ENCODE data around the gene TUBA1C. TPM values are rescaled to one million over a fixed set of nuclear protein-coding genes. Genes with fewer than 3 reads are reported as not detected.
"Not testable (repeated sequence)": the region's sequence is repeated elsewhere in the genome, so short reads cannot be mapped to it uniquely, and the experiment has no call there.

Gene TUBA1C
- total RNA-seq, 1 experiment from 2014 or later, result 1,111 TPM

DNA sequence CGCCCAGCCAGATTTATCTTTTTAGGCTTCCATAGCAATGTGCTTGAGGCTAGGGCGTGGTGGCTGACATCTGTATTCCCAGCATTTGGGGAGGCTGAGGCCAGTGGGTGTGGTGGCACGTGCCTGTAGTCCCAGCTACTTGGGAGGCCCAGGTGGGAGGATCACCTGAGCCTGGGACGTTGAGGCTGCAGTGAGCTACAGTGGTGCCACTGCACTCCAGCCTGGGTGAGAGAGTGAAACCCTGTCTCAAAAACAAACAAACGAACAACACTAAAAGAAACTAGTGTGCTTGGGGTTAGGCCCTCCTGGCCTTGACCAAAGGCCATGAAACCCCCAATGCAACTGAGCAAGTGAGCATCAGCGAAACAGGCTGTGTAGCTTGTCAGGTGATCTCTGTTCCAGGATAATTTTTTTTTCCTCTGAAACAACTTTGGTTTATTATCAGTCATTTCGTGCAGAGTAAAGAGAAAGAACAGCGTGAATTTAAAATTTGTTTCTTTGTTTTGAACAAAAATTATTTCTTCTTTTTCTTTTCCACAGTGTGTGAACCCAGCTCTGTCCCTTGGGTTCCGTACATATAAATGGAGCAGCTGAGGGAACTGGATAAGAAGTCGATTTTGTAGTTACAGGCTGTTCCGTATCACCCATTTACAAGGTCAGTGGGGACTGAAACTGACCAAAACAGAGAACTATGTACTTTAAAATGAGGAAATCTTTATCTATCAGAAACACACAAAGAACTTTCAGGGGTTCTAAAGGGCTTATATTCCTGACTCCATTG, 8.8 kb upstream of the TUBA1C start:
- no peak for DNase-seq (ENCODE audit: low spot score)

DNA sequence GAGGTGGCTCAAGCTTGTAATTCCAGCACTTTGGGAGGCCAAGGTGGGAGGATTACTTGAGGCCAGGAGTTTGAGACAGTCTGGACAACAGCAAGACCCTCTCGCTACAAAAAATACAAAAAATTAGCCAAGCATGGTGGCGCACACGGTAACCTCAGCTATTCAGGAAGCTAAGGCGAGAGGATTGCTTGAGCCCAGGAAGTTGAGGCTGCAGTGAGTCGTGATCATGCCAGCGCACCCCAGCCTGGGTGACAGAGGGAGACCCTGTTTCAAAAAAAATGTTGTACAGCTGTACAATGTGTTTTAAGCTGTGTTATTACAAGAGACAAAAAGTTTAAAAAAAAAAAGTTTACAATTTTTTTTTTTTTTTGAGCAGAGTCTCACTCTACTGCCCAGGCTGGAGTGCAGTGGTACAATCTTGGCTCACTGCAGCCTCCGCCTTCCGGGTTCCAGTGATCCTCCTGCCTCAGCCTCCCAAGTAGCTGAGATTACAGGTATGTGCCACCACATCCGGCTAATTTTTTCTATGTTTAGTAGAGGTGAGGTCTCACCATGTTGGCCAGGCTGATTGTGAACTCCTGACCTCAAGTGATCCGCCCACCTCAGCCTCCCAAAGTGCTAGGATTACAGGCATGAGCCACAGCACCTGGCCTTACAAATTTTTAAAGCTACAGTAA, 7.2 kb upstream of the TUBA1C start:
- DNase-seq (ENCODE audit: low spot score), result not testable (repeated sequence)

DNA sequence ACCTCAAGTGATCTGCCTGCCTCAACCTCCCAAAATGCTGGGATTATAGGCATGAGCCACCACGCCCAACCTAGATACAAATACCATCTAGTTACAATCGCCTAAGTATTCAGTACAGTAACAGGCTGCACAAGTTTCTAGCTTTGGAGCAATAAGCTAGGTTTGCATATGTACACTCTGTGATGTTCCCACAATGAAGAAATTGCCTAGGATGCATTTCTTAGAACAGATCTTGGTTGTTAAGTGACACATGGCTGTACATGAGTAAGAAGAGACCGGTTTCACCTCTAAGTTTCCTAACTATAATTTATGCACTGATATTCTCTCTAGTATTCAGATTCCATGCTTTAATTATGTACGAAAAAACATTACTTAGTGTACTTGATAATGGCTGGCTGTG, 5.4 kb upstream of the TUBA1C start:
- DNase-seq (ENCODE audit: low spot score), result no peak

DNA sequence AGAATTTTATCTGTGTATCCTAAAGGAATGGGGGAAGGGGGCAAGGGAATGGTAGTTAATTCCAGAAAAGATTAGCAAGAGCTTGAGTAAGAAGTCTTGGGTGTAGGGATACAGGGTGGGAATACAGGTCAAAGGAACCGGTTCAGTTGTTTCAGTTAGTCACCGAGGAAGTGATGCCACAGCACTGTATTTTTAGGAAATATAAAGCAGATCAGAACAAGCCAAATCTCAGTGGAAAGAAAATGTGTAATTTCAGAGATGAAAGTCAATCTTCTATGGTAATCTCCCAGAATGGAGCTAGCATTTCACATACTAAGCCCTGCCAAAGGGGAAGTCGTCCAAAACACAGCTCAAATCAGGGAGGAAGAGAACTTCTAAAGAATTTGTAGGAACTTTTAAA, 4.7 kb upstream of the TUBA1C start:
- DNase-seq (ENCODE audit: low spot score), result no peak

DNA sequence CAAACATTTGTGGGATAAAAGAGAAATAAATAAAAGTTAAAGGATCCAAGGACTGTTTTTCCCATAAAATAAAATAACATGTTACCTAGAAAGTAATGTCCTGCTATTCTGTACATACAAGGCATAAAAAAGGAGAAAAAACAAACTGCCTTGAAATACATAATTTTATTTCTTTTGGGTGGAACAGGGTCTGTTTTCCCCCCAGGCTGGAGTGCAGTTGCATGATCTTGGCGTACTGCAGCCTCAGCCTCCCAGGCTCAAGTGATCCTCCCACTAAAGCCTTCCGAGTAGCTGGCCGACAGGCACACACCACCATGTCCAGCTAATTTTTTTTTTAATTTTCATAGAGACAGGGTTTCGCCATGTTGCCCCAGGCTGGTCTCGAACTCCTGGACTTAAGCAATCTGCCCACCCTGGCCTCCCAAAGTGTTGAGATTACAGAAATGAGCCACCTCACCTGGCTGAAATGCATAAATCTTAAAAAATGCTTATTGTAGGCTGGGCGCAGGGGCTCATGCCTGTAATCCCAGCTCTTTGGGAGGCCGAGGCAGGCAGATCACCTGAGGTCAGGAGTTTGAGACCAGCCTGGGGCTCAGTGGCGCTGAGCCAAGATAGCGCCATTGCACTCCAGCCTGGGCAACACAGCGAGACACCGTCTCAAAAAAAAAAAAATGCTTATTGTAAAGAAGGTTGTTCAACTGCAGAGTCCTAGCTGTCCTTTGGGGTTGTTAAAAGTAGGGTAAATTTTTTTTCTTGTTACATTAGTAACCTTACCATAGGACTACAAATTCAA, 4.1 kb upstream of the TUBA1C start:
- no peak for DNase-seq (ENCODE audit: low spot score)

DNA sequence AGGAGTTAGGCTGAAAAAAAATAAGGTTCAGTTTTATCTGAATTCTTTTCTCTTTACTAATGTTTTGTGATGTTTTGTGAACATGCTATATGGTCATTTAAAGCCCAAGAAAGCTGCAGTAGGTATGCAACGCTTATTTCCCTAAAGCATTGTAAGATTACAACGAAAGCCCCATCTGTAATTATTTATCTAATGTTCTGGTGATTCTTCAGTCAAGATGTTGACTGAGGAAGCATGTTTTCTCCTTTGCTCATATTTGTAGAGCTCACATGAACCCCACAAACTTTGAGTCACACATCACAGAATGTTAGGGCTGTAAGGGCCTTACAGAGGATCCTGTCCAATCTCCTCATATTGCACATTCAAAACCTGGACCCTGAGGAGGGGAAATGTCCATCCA, 3.2 kb upstream of the TUBA1C start:
- DNase-seq (ENCODE audit: low spot score), result no peak

DNA sequence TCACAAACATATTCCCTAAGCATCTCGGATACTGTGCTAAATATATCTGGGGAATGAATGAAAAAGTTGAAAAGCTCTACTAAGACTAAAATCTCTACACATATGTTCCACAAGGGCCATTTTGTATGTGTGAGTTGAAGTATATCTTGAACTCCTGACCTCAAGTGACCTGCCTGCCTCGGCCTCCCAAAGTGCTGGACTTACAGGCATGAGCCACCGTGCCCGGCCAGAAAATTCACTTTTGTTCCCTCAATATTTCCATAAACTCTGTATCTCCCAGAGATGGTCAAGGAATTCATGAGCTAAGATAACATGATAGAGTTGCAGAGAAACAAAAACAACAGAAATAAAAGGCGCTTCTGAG, 1.5 kb upstream of the TUBA1C start:
- no peak for DNase-seq (ENCODE audit: low spot score)

DNA sequence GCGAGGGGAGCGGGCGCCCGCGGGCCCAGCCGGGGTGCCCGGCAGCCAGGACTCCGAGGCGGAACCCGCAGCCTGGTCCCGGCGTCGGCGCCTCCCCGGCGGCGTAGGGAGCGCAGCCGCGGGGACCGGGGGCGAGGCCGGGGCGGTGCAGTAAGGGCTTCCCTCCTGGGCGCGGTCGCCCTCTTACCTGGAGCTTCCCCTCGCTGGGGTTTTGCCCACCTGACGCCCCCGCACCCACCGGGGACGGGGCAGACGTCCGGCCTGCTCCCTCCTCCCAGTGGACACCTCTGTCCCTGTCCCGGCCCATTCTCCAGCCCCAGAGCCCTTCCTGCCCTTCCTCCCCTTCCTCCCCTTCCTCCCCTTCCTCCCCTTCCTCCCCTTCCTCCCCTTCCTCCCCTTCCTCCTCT, 413 bp upstream of the TUBA1C start:
- DNase-seq (ENCODE audit: low spot score), result no peak

DNA sequence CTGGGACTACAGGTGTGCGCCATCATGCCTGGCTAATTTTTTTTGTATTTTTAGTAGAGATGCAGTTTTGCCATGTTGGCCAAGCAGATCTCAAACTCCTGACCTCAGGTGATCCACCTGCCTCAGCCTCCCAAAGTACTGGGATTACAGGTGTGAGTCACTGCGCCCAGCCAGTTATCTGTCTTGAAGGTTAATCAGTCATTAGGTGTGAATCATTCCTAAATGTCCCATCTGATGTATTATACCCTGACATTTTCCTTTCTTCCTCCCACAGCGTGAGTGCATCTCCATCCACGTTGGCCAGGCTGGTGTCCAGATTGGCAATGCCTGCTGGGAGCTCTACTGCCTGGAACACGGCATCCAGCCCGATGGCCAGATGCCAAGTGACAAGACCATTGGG, 4.3 kb downstream of the TUBA1C start:
- peak; percentile 77 for DNase-seq (ENCODE audit: low spot score)

DNA sequence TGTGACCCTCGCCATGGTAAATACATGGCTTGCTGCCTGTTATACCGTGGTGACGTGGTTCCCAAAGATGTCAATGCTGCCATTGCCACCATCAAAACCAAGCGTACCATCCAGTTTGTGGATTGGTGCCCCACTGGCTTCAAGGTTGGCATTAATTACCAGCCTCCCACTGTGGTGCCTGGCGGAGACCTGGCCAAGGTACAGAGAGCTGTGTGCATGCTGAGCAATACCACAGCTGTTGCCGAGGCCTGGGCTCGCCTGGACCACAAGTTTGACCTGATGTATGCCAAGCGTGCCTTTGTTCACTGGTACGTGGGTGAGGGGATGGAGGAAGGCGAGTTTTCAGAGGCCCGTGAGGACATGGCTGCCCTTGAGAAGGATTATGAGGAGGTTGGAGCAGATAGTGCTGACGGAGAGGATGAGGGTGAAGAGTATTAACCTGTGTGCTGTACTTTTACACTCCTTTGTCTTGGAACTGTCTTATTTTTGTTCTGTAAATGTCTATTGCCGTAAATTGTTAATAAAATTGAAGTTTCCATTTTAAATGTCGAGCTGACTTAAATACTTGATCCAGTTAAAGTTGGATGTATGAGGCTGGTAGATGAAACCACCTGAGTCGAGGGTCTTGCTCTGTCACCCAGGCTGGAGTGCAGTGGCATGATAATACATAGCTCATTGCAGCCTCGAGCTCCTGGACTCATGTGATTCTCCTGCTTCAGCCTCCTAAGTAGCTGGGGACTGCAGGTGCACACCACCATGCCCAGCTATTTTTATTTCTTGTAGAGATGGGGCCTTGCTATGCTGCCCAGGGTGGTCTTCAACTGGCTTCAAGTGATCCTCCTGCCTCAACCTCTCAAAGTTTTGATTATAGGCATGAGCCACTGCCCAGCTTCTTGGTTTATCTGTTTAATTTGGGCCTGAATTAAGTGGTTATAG, 8.2 kb downstream of the TUBA1C start:
- DNase-seq (ENCODE audit: low spot score), result no peak

DNA sequence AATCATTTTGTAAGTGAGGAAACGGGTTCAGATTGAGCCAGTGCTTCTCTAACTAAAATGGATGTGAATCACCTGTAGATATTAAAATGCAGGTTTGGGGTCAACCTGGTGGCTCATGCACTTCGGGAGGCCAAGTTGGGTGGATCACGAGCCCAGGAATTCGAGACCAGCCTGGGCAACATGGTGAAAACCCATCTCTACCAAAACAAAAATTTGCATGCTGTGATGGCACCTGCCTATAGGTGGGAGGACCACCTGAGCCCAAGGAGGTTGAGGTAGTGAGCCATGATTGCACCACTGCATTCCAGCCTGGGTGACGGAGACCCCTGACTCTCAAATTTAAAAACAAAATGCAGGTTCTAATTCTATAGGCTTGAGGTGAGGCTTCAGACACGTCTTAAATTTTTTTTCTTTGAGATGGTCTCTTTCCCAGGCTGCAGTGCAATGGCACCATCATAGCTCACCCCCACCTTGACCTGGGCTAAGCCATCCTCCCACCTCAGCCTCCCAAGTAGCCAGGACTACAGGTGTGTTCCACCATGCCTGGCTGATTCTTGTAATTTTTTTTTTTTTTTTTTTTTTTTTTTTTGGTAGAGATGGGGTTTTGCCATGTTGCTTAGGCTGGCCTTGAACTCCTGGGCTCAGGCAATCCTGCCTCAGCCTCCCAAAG, 9.0 kb downstream of the TUBA1C start:
- DNase-seq (ENCODE audit: low spot score), result no peak

DNA sequence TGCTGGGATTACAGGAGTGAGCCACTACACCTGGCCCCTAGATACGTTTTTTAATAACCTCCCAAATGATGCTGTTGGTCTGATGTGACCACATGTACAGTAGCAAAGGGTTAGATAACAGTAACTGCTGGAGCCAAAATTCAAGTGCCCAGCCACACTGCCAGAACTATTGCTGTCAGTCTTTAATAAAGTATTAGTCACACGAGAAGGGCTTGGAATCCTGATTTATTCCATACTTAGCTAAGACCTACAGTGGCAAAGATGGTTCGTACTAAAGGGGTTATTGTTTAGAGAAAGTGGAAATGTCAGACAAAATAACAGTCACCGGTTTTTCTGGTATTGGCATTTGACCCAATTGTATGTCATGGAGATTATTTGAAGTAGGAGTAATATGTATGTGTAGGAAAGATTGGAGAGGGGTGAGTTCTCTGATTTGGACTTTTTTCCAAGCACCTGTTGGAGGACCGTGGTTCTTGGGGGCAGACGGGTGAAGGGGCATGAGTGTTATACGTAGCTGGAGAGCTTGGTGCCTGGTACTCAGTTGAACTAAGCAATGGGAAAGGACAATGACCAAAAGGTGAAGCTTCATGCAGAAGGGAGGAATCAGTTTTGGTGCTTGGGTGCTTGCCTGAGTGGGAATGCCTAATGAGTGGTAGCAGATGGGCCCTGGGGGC, 9.7 kb downstream of the TUBA1C start:
- no peak for DNase-seq (ENCODE audit: low spot score)

DNA sequence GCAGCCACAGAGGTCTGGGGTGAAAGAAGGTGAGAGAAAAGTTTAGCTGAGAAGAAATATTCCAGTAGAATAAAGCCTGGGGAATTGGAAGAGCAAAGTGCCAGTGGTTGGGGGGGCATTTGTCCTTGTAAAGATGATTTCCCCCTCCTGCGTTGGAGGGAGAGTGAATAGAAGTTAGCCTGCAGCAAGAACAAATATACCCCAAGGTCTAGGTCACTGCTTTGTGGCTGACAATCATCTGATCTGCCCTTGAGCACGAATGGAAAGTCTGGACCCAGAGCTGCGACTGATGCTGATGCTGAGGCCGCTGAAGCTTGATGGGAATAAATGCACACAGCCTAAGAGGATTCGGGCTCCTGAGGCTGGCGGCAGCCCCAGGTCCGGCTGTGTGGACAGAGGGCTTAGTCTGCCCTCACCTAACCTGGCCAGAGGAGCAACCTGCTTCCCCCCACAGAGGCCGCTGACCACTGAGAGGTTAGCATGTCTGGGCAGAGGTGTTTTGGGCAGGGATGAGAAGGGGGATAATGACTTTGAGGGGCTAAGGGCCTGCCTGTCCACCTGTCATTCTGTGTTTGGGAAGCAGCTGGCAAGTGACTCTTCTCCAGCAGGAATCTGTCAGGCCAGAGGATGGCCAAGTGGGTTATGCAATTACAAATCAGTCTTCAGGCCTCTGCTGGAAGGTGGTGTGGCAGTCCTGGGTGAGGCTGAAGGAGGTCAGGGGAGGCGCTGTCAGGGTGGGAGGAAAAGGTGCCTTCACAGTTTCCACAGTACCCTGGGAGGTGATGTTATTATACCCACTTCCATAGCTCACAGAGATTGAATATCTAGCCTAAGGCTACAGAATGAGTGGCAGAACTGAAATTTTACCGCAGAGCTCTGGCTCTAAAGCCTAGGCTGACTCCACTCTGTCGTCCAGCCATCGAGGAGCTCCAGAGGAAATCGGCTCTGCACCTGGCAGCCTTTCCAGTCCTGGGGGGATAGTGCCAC, 11.7 kb downstream of the TUBA1C start:
- DNase-seq (ENCODE audit: low spot score), result no peak

DNA sequence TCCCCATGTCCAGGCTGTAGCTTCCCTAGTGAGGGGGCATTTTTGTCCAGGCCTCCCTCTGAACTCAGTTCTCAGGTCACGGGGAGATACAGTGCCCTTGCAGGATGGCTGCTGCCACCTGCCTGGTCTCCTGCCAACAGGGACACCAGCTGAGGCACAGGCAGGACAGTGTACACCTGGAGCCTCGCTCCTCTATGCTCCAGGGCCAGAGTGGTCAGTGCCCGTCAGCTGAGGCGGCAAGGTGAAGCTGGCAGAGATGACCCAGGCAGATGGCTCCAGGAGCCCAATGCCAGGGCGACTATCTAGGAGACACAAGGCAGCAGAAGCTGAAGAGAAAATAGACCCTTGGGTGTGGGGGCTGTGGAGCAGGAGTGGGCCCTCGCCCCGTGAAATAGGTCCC, 12.6 kb downstream of the TUBA1C start:
- no peak for DNase-seq (ENCODE audit: low spot score)

DNA sequence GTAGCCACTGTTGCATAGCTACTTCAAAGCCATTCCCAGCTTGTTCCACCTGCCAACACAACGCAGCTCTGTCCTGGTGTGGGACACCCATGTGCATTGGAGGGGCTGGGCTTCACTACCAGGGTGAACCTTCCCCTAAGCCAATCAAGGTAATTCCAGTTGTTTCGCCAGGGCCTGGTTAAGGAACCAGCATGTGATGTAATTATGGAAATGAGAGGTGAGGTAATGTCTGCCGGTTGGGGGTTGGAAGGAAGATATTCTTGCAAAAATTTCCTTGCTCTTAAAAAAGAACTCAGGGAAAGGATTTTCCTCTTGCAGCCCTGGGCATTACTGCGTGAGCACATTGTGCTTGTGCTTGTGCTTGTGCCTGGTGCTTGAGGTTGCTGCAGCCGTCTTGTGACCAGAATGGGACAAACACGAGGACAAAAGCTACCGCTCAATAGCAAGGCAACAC, 14.9 kb downstream of the TUBA1C start:
- DNase-seq (ENCODE audit: low spot score), result no peak

DNA sequence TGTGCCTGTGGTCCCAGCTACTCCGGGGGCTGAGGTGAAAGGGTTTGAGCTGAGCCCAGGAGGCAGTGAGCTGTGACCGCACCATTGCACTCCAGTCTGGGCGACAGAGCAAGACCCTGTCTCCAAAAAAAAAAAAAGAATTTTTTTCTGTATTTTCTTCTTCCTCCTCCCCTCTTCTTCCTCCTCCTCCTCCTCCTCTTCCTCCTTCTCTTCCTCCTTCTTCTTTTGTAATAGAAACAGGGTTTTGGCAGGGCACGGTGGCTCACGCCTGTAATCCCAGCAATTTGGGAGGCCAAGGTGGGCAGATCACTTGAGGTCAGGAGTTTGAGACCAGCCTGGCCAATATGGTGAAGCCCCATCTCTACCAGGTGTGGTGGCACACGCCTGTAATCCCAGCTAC, 15.7 kb downstream of the TUBA1C start:
- not testable (repeated sequence) for DNase-seq (ENCODE audit: low spot score)

DNA sequence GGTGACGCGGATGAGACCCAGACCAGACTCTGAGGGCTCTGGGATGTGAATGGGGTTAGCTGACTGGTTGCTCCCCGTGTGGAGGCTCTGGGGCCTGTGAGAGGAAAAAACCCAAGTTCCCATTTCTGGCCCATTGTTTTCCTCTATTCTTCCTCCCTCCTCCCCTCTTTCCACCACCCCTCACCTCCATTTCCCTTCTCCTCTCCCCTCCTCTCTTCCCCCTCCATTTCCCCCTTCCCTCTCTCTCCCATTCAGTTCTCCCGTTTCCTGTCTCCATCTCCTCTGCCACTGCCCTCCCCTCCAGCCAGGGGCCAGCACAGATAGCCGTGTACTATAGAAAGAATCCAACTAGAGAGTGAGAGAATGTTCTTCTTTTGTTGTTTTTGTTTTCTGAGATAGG, 17.4 kb downstream of the TUBA1C start:
- no peak for DNase-seq (ENCODE audit: low spot score)

DNA sequence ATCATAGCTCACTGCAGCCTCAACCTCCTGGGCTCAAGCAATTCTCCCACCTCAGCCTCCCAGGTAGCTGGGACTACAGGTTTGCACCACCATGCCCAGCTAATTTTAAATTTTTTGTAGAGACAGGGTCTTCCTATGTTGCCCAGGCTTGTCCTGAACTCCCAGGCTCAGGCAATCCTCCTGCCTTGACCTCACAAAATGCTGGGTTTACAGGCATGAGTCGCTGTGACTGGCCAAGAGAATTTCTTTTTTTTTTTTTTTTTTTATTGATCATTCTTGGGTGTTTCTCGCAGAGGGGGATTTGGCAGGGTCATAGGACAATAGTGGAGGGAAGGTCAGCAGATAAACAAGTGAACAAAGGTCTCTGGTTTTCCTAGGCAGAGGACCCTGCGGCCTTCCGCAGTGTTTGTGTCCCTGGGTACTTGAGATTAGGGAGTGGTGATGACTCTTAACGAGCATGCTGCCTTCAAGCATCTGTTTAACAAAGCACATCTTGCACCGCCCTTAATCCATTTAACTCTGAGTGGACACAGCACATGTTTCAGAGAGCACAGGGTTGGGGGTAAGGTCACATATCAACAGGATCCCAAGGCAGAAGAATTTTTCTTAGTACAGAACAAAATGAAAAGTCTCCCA, 18.0 kb downstream of the TUBA1C start:
- not testable (repeated sequence) for DNase-seq (ENCODE audit: low spot score)
